SU-DHL-6 (cell line): Measurements from ENCODE around the gene MRPS25.
A peak's percentile ranks its signal among the peaks of the same experiment; 100 is the strongest.

Source experiments
- H2AFZ ChIP-seq: fragments of 200-600 bp; sonication (generic); 2 replicates; pipeline ENCODE4 v1.6.1; 2014; ENCODE audit warnings: low read depth, mild to moderate bottlenecking, moderate library complexity, mixed read lengths, antibody characterized with exemption, low read length; ENCODE audit not compliant: severe bottlenecking
- H3F3A ChIP-seq: fragments of 200-600 bp; shearing (Covaris generic); 2 replicates; pipeline ENCODE4 v1.6.0; 2016; ENCODE audit warnings: antibody characterized with exemption, mild to moderate bottlenecking; ENCODE audit not compliant: insufficient read depth
- H3K27ac ChIP-seq: fragments of 200-600 bp; sonication (generic); 2 replicates; pipeline ENCODE4 v1.5.1; 2016; ENCODE audit warnings: low read depth, mild to moderate bottlenecking, low read length, moderate library complexity, mixed read lengths
- H3K27me3 ChIP-seq: fragments of 200-600 bp; sonication (generic), shearing (Covaris generic); 2 replicates; pipeline ENCODE4 v1.6.0; 2014; ENCODE audit warnings: mild to moderate bottlenecking, low read length
- H3K36me3 ChIP-seq: fragments of 200-600 bp; sonication (generic); 2 replicates; pipeline ENCODE4 v1.6.1; 2014; ENCODE audit warnings: mild to moderate bottlenecking, low read length, mixed read lengths
- H3K4me2 ChIP-seq: fragments of 300-600, 200-600 bp; shearing (Covaris generic), sonication (generic); 2 replicates; pipeline ENCODE4 v1.6.0; 2014; ENCODE audit warnings: low read length, low read depth, mild to moderate bottlenecking; ENCODE audit not compliant: poor library complexity, severe bottlenecking
- H3K4me3 ChIP-seq: fragments of 200-600 bp; sonication (generic); 2 replicates; pipeline ENCODE4 v1.5.1; 2014; ENCODE audit warnings: antibody characterized with exemption, low read length, mild to moderate bottlenecking, mixed read lengths; ENCODE audit not compliant: insufficient read depth, poor library complexity, severe bottlenecking
- H3K79me2 ChIP-seq: fragments of 200-600 bp; sonication (generic); 2 replicates; pipeline ENCODE4 v1.6.1; 2014; ENCODE audit warnings: mild to moderate bottlenecking, low read length, moderate library complexity; ENCODE audit not compliant: insufficient read depth
- H3K9ac ChIP-seq: fragments of 200-600 bp; sonication (generic); 2 replicates; pipeline ENCODE4 v1.7.0; 2014; ENCODE audit warnings: mild to moderate bottlenecking, low read length
- H3K9me2 ChIP-seq: fragments of 200-600 bp; sonication (generic); replicated peaks from 2 replicates; pipeline ENCODE4 v1.6.1; 2014; ENCODE audit warnings: low read length; ENCODE audit not compliant: insufficient read depth
- H3K9me3 ChIP-seq: fragments of 200-600 bp; sonication (generic); 2 replicates; pipeline ENCODE4 v1.6.1; 2014; ENCODE audit warnings: low read length, mixed read lengths; ENCODE audit not compliant: insufficient read depth
- H4K20me1 ChIP-seq: fragments of 200-600 bp; sonication (generic); 2 replicates; pipeline ENCODE4 v1.6.1; 2014; ENCODE audit warnings: low read depth, mild to moderate bottlenecking, antibody characterized with exemption, low read length, moderate library complexity, mixed read lengths
- CTCF ChIP-seq: fragments of 200-600 bp; sonication (generic); IDR thresholded peaks from one replicate; pipeline ENCODE4 v1.5.1; 2017; ENCODE audit warnings: antibody characterized with exemption, mild to moderate bottlenecking, low read length, moderate library complexity; ENCODE audit not compliant: insufficient read depth, poor library complexity, severe bottlenecking
- EZH2phosphoT487 ChIP-seq: fragments of 200-600 bp; sonication (generic), shearing (Covaris generic); conservative IDR thresholded peaks from 2 replicates; pipeline ENCODE4 v1.6.1; 2018; ENCODE audit warnings: mild to moderate bottlenecking, antibody characterized with exemption, low read length, moderate library complexity, mixed read lengths

Gene MRPS25

GRCh38 chr3:15099364-15100098, 34.4 kb upstream of the MRPS25 start:
- peak overlapping the region; percentile 69 for H3K4me2 ChIP-seq
- peak overlapping the region; percentile 54 for H3K27ac ChIP-seq
- no peaks in the 10 kb centered on the region for H3K27me3 ChIP-seq
- H3K4me3 ChIP-seq: peak overlapping the region; percentile 66
- no peaks in the 10 kb centered on the region for H3K36me3 ChIP-seq
- H4K20me1 ChIP-seq: no peaks in the 10 kb centered on the region
- H3K9ac ChIP-seq: peak overlapping the region; percentile 67
- H2AFZ ChIP-seq: peak overlapping the region; percentile 60
- no peaks in the 10 kb centered on the region for H3F3A ChIP-seq
- no peaks in the 10 kb centered on the region for H3K9me3 ChIP-seq
- TF ChIP-seq EZH2phosphoT487: no peak
- no peak for TF ChIP-seq CTCF
- no peaks in the 10 kb centered on the region for H3K9me2 ChIP-seq
- peaks cover 20% of the 10 kb centered on the region for H3K79me2 ChIP-seq

- no peaks in the 10 kb centered on the region for H3K9me3 ChIP-seq
- no peaks in the 10 kb centered on the region for H3K36me3 ChIP-seq
- peak within 1 kb of the TSS; percentile 60 for H2AFZ ChIP-seq
- peak within 1 kb of the TSS; percentile 67 for H3K9ac ChIP-seq
- H3F3A ChIP-seq: no peaks in the 10 kb centered on the region
- peak within 1 kb of the TSS; percentile 88 for H3K4me2 ChIP-seq
- TF ChIP-seq CTCF (no peak), EZH2phosphoT487 (no peak)
- peaks cover 20% of the 10 kb centered on the region for H3K79me2 ChIP-seq
- no peaks in the 10 kb centered on the region for H4K20me1 ChIP-seq
- peak within 1 kb of the TSS; percentile 66 for H3K4me3 ChIP-seq
- H3K9me2 ChIP-seq: no peaks in the 10 kb centered on the region
- H3K27me3 ChIP-seq: no peaks in the 10 kb centered on the region
- peak within 1 kb of the TSS; percentile 54 for H3K27ac ChIP-seq
Observed at GRCh38 chr3:15098503-15099363, 33.6 kb upstream of the MRPS25 start, which contains the start of gene RBSN. Gene RBSN, minus strand, starts transcription at chr3:15099148. Its CDS starts 3,028 bp downstream, at chr3:15096120.

GRCh38 chr3:15097891-15098290, 32.8 kb upstream of the MRPS25 start:
- Histone ChIP-seq H3F3A (no peaks in the 10 kb centered on the region; the same call in 1 of the 2 replicates), H4K20me1 (no peaks in the 10 kb centered on the region), H3K79me2 (peaks cover 20% of the 10 kb centered on the region), H3K9me2 (no peaks in the 10 kb centered on the region), H3K27ac (peak overlapping the region; percentile 54; the same call in 1 of the 2 replicates), H3K9me3 (no peaks in the 10 kb centered on the region), H3K36me3 (0 out of 2 replicates have a peak, but pooled peaks cover 3% of the 10 kb centered on the region), H3K4me2 (peak overlapping the region; percentile 88), H3K27me3 (no peaks in the 10 kb centered on the region), H3K4me3 (peak overlapping the region; percentile 66), H3K9ac (peak overlapping the region; percentile 67), H2AFZ (no peak overlapping the region)
- no peak for TF ChIP-seq CTCF
- TF ChIP-seq EZH2phosphoT487: no peak
